Measurements from ENCODE around the gene DSCAM. TPM values are rescaled to one million over a fixed set of nuclear protein-coding genes. Genes with fewer than 3 reads are reported as not detected.

DSCAM gene
- polyA plus RNA-seq, 1 experiment = 0.10 TPM

DNA sequence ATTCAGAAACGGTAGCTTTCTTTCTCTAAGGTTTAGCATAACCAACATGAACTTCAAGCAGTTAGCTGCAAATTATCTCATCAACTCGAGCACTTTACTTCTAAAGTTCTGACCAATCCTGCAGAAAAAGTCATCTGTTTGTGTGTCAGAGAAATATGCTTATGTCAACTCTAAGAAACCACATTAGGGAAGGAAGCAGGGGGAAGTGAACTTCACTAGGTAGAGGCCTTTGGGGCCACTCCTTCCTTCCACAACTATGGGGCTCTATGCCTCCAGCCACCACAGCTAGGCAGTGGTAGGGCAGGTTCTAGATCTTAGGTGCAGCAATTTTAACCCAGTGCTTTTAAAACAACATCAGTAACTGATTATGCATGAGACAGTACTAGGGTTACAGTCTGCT, 375.9 kb downstream of the DSCAM start:
- H3K4me3 ChIP-seq (ENCODE audit: low read depth, low read length) = no peak overlapping the region
- DNase-seq (ENCODE audit: low read depth) = no peak
- POLR2A ChIA-PET = no interaction called here
- no peaks in the 10 kb centered on the region for H3K27me3 ChIP-seq (ENCODE audit: control insufficient read depth, insufficient read depth, low read length)
- CTCF ChIA-PET = interaction anchor here (0.6 kb wide), 1 partner anchor 62 kb away, joined by 3 read pairs; no protein-coding TSS in a partner anchor
- TF ChIP-seq, protein P1, sequence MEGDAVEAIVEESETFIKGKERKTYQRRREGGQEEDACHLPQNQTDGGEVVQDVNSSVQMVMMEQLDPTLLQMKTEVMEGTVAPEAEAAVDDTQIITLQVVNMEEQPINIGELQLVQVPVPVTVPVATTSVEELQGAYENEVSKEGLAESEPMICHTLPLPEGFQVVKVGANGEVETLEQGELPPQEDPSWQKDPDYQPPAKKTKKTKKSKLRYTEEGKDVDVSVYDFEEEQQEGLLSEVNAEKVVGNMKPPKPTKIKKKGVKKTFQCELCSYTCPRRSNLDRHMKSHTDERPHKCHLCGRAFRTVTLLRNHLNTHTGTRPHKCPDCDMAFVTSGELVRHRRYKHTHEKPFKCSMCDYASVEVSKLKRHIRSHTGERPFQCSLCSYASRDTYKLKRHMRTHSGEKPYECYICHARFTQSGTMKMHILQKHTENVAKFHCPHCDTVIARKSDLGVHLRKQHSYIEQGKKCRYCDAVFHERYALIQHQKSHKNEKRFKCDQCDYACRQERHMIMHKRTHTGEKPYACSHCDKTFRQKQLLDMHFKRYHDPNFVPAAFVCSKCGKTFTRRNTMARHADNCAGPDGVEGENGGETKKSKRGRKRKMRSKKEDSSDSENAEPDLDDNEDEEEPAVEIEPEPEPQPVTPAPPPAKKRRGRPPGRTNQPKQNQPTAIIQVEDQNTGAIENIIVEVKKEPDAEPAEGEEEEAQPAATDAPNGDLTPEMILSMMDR (IDR thresholded peaks at IDR 0.05; ENCODE audit: insufficient read depth, low read depth, low read length) = no peak
- no peaks in the 10 kb centered on the region for H3K36me3 ChIP-seq (ENCODE audit: control insufficient read depth, insufficient read depth, low read length)

DNA sequence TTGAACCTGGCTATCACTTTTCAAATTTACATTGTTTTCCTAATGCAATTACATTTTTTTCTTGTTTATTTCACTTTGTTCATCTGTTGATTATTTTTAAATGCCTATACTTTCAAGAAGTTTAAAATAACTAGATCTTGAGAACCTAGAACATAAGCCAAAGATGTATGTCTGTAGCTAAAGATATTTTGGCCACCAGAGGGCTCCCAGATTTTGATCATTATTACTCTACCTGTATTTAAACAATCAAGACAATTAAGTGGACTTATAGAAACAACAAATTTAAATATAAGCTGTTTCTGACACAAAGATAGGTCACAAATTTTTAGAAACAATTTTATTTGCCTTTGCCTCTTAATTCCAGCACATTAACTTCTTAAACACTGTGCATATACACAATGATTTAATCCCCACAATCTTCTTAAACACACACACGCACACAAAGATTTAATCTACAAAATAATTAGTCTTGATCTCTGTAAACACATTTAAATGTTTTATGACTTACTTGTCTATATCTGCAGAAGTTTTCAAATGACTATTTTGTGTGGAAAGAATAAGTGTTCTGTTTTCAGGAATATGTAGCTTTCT, 380.0 kb downstream of the DSCAM start:
- DNase-seq (ENCODE audit: low read depth) = no peak
- ChIA-PET POLR2A (no interaction called here), CTCF (interaction anchor here (0.8 to 1.6 kb wide), 4 partner anchors 372 to 602 kb away, joined by 3 to 5 read pairs (median 3); no protein-coding TSS in a partner anchor)
- Histone ChIP-seq H3K36me3 (ENCODE audit: control insufficient read depth, insufficient read depth, low read length) (no peaks in the 10 kb centered on the region), H3K27me3 (ENCODE audit: control insufficient read depth, insufficient read depth, low read length) (no peaks in the 10 kb centered on the region), H3K4me3 (ENCODE audit: low read depth, low read length) (no peak overlapping the region)
- TF ChIP-seq, protein P1 (IDR thresholded peaks at IDR 0.05; ENCODE audit: insufficient read depth, low read depth, low read length) = peak; percentile 30

DNA sequence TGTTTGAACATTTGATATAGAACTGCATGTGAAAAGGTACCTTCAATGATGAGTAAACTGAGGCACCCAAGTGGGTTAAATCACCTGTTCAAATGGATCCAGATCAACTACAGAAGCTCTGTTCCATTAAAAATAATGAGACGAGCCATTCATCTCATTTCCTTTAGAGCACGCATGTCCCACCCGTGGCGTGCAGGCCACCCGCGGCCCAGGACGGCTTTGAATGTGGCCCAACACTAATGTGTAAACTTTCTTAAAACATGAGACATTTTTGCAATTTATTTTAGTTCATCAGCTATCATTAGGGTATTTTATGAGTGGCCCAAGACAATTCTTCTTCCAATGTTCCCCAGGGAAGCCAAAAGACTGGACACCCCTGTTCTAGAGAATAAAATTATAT, 381.6 kb downstream of the DSCAM start:
- no peaks in the 10 kb centered on the region for H3K27me3 ChIP-seq (ENCODE audit: control insufficient read depth, insufficient read depth, low read length)
- POLR2A ChIA-PET = no interaction called here
- H3K4me3 ChIP-seq (ENCODE audit: low read depth, low read length) = no peak overlapping the region
- CTCF ChIA-PET = interaction anchor here (1.4 to 1.6 kb wide), 2 partner anchors 378 to 603 kb away, joined by 5 to 6 read pairs; no protein-coding TSS in a partner anchor
- no peak for DNase-seq (ENCODE audit: low read depth)
- H3K36me3 ChIP-seq (ENCODE audit: control insufficient read depth, insufficient read depth, low read length) = no peaks in the 10 kb centered on the region
- TF ChIP-seq, protein P1 (IDR thresholded peaks at IDR 0.05; ENCODE audit: insufficient read depth, low read depth, low read length) = no peak

DNA sequence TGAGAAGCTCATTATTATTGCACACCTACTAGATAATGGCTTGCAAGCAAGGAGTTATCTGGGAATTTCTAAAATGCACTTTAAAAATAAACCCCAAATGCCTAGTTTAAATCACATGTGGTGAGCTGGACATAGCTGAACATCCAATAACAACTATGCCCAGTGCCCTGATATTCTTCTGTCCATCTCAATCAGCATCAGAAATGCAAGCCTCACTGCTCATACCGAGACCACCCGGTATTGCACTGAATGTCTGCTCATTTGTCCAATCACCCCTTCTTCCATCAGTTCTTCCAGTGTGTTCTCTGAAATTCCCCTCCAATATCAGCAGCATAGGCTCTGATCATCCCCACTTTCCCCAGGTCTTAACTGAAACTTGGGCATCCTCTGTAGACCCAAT, 383.8 kb downstream of the DSCAM start:
- Histone ChIP-seq H3K27me3 (ENCODE audit: control insufficient read depth, insufficient read depth, low read length) (no peaks in the 10 kb centered on the region), H3K36me3 (ENCODE audit: control insufficient read depth, insufficient read depth, low read length) (no peaks in the 10 kb centered on the region), H3K4me3 (ENCODE audit: low read depth, low read length) (no peak overlapping the region)
- no peak for DNase-seq (ENCODE audit: low read depth)
- ChIA-PET CTCF (no interaction called here), POLR2A (no interaction called here)
- TF ChIP-seq, protein P1 (IDR thresholded peaks at IDR 0.05; ENCODE audit: insufficient read depth, low read depth, low read length) = no peak

DNA sequence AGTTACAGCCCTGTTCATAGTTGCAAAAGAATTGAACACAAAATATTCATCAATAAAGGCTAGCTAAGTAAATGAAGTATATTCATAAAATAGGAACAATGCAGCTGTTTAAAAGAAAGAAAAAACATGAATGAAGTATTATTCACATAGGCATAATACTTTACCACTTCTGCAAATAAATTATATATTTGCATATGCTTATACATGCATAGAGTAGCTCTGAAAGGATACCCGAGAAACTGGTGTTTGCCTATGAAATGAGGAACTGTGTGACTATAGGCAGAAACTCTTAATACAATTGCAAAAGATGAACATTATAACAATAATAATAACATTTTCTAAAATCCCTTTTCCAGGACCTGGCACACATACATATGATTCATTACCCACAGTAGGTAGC, 385.9 kb downstream of the DSCAM start:
- DNase-seq (ENCODE audit: low read depth) = no peak
- TF ChIP-seq, protein P1 (IDR thresholded peaks at IDR 0.05; ENCODE audit: insufficient read depth, low read depth, low read length) = no peak
- ChIA-PET POLR2A (no interaction called here), CTCF (no interaction called here)
- H3K36me3 ChIP-seq (ENCODE audit: control insufficient read depth, insufficient read depth, low read length) = no peaks in the 10 kb centered on the region
- no peaks in the 10 kb centered on the region for H3K27me3 ChIP-seq (ENCODE audit: control insufficient read depth, insufficient read depth, low read length)
- no peak overlapping the region for H3K4me3 ChIP-seq (ENCODE audit: low read depth, low read length)
